Measurements from ENCODE around the gene BMP10. TPM values are rescaled to one million over a fixed set of nuclear protein-coding genes. Genes with fewer than 3 reads are reported as not detected.

Gene BMP10
- total RNA-seq, 2 donors from 2014 or later: not detected

GRCh38 chr2:68817306-68817705 is 53.9 kb downstream of the BMP10 start:
- no peak overlapping the region for H3K9ac ChIP-seq (ENCODE audit: extremely low read depth, low read length, poor library complexity, severe bottlenecking)
- Mint-ChIP-seq H3K4me1 (peaks cover 5% of the 10 kb centered on the region), H3K4me3 (no peak overlapping the region), H3K9me3 (no peaks in the 10 kb centered on the region), H3K27ac (no peak overlapping the region), H3K36me3 (ENCODE audit: low read depth) (no peaks in the 10 kb centered on the region), H3K27me3 (ENCODE audit: insufficient read depth) (no peaks in the 10 kb centered on the region)
- H3K4me1 ChIP-seq (ENCODE audit: control insufficient read depth, insufficient read depth, low read length): no peaks in the 10 kb centered on the region
- H3K27me3 ChIP-seq (ENCODE audit: control insufficient read depth, insufficient read depth, low read length, poor library complexity, severe bottlenecking): no peaks in the 10 kb centered on the region
- H3K4me3 ChIP-seq (ENCODE audit: low read length): no peak overlapping the region
- no peaks in the 10 kb centered on the region for H3K9me3 ChIP-seq (ENCODE audit: control insufficient read depth, low read length)
- TF ChIP-seq CTCF (conservative IDR thresholded peaks at IDR 0.05): no peak
- H3K27ac ChIP-seq (ENCODE audit: low read depth, low read length): no peak overlapping the region
- H3K36me3 ChIP-seq (ENCODE audit: control insufficient read depth, insufficient read depth, low read length): no peaks in the 10 kb centered on the region
- no peak for DNase-seq

Other genes with a start within 250 kb of the BMP10 start
- gene PROKR1, start 227.8 kb downstream of the BMP10 start, total RNA-seq: 1 to 10 TPM; 2.9 to 4.4 TPM
- gene ARHGAP25, start 136.6 kb downstream of the BMP10 start, total RNA-seq: 1 to 10 TPM in 1 of 2 donors, under 1 TPM in 1; 0.82 to 2.6 TPM
- gene GKN2, start 81.5 kb upstream of the BMP10 start, total RNA-seq: not detected
- gene GKN1, start 103.2 kb upstream of the BMP10 start, total RNA-seq: not detected
- 10 to 100 TPM; 48.3 to 54.5 TPM for gene ANTXR1, start 141.8 kb upstream of the BMP10 start, total RNA-seq

Data from endodermal cell (in vitro differentiated cells).